SH-SY5Y (cell line): ENCODE measurements around the gene UNC5C.

Experiments used
- GATA2 ChIP-seq: IDR thresholded peaks from 2 replicates; pipeline ENCODE4 v1.6.1; 2011; ENCODE audit warnings: mild to moderate bottlenecking, low read depth, low read length
- GATA3 ChIP-seq: IDR thresholded peaks from 2 replicates; pipeline ENCODE4 v1.6.1; 2011; ENCODE audit warnings: low read depth, mild to moderate bottlenecking, low read length, moderate library complexity

UNC5C gene

GRCh38 chr4:95156452-95156765, 392.4 kb downstream of the UNC5C start:
- TF ChIP-seq GATA2 (no peak), GATA3 (no peak)

- TF ChIP-seq GATA2: no peak
- TF ChIP-seq GATA3: no peak
These were observed 392.9 kb downstream of the UNC5C start for GRCh38 chr4:95155759-95156451.

GRCh38 chr4:95153182-95153581, 395.6 kb downstream of the UNC5C start:
- TF ChIP-seq GATA3 (no peak), GATA2 (no peak)

GRCh38 chr4:95151255-95151654, 397.5 kb downstream of the UNC5C start:
- TF ChIP-seq GATA2 (peak; percentile 82), GATA3 (peak; percentile 79)

GRCh38 chr4:95142932-95143331, 405.8 kb downstream of the UNC5C start:
- no peak for TF ChIP-seq GATA2

- no peak for TF ChIP-seq GATA2
- TF ChIP-seq GATA3: no peak
These were observed 407.4 kb downstream of the UNC5C start for GRCh38 chr4:95141361-95141760.

- TF ChIP-seq GATA2: no peak
- no peak for TF ChIP-seq GATA3
These were observed 418.9 kb downstream of the UNC5C start for GRCh38 chr4:95129821-95130311.

GRCh38 chr4:95129031-95129430, 419.7 kb downstream of the UNC5C start:
- no peak for TF ChIP-seq GATA3
- TF ChIP-seq GATA2: no peak

- TF ChIP-seq GATA2 (no peak), GATA3 (peak; percentile 27; the same call in 1 of the 2 replicates)
These were observed 423.8 kb downstream of the UNC5C start for GRCh38 chr4:95124906-95125504.

GRCh38 chr4:95122001-95122400, 426.8 kb downstream of the UNC5C start:
- no peak for TF ChIP-seq GATA2
- no peak for TF ChIP-seq GATA3

- no peak for TF ChIP-seq GATA3
- TF ChIP-seq GATA2: no peak
These were observed 428.3 kb downstream of the UNC5C start for GRCh38 chr4:95120456-95120855.

- TF ChIP-seq GATA3 (no peak), GATA2 (peak; percentile 52)
These were observed 430.3 kb downstream of the UNC5C start for GRCh38 chr4:95118497-95118896.

- no peak for TF ChIP-seq GATA3
- no peak for TF ChIP-seq GATA2
These were observed 434.3 kb downstream of the UNC5C start for GRCh38 chr4:95114521-95114920.
